Muscle layer of duodenum (tissue), 2 donors: ENCODE data around the gene C6orf89.

Source experiments
- H3K27ac ChIP-seq: one replicate; pipeline ENCODE4 v1.7.0; 2013; ENCODE audit warnings: mild to moderate bottlenecking, low read length
- H3K27me3 ChIP-seq: one replicate; pipeline ENCODE4 v1.7.0; 2013; ENCODE audit warnings: low read depth, mild to moderate bottlenecking, control low read depth, low read length
- H3K36me3 ChIP-seq, 2 donors: one replicate each; pipeline ENCODE4 v1.7.0; 2013; ENCODE audit warnings: low read length in 2 of 2, control low read depth in 1 of 2, mild to moderate bottlenecking in 1 of 2; ENCODE audit not compliant: insufficient read depth in 2 of 2, control insufficient read depth in 1 of 2
- H3K4me1 ChIP-seq, 2 donors: one replicate each; pipeline ENCODE4 v1.7.0; 2013; ENCODE audit warnings: low read length in 2 of 2, mild to moderate bottlenecking in 2 of 2, control low read depth in 1 of 2, moderate library complexity in 1 of 2; ENCODE audit not compliant: insufficient read depth in 2 of 2, control insufficient read depth in 1 of 2
- H3K4me3 ChIP-seq, 2 donors: one replicate each; pipeline ENCODE4 v1.7.0; 2013; ENCODE audit warnings: low read length in 2 of 2, low read depth in 1 of 2, mild to moderate bottlenecking in 1 of 2
- H3K9me3 ChIP-seq, 2 donors: one replicate each; pipeline ENCODE4 v1.7.0; 2013; ENCODE audit warnings: low read length in 2 of 2, control low read depth in 1 of 2, mild to moderate bottlenecking in 1 of 2; ENCODE audit not compliant: control insufficient read depth in 1 of 2
- donor health status: healthy.

Gene C6orf89

DNA sequence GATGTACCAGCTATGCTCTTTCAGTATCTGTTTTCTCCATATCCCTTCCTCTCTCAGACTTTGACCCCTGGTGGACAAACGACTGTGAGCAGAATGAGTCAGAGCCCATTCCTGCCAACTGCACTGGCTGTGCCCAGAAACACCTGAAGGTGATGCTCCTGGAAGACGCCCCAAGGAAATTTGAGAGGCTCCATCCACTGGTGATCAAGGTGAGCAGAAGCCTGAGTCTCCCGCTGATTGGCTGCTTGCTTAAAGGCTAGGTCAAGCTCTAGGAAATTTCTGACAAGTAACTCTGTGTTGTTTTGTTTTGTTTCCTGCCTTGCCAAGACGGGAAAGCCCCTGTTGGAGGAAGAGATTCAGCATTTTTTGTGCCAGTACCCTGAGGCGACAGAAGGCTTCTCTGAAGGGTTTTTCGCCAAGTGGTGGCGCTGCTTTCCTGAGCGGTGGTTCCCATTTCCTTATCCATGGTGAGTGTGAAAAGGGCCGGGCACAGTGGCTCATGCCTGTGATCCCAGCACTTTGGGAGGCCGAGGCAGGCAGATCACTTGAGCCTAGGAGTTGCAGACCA is 28.6 kb downstream of the C6orf89 start:
- Histone ChIP-seq H3K27ac (no peak overlapping the region), H3K9me3 (no peaks in the 10 kb centered on the region), H3K4me3 (no peak overlapping the region), H3K4me1 (peaks cover 7 to 24% of the 10 kb centered on the region in 2 donors), H3K27me3 (no peaks in the 10 kb centered on the region), H3K36me3 (peaks cover 25 to 58% of the 10 kb centered on the region in 2 donors)

DNA sequence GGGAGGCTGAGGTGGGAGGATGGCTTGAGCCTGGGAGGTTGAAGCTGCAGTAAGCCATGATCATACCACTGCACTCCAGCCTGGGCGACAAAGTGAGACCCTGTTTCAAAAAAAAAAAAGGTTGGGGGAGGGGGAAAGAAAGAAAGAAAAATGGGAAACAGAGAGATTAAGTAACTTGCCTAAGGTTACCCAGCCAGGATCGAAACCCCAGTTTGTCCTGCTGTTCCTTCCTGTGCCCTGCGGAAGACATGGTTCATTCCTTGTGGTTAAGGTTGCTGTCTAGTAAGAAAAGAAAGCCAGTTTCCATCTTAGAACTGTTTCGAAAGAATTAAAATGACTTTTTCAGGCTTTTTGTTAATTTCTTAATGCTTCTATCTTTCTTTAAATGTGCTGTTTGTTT is 29.8 kb downstream of the C6orf89 start:
- H3K9me3 ChIP-seq: no peaks in the 10 kb centered on the region
- no peak overlapping the region for H3K27ac ChIP-seq
- peaks cover 7 to 30% of the 10 kb centered on the region in 2 donors for H3K4me1 ChIP-seq
- H3K4me3 ChIP-seq: no peak overlapping the region
- H3K36me3 ChIP-seq: peaks cover 36 to 68% of the 10 kb centered on the region in 2 donors
- no peaks in the 10 kb centered on the region for H3K27me3 ChIP-seq

GRCh38 chr6:36916126-36916525 is 30.4 kb downstream of the C6orf89 start:
- H3K9me3 ChIP-seq: no peaks in the 10 kb centered on the region
- no peak overlapping the region for H3K27ac ChIP-seq
- peaks cover 38 to 68% of the 10 kb centered on the region in 2 donors for H3K36me3 ChIP-seq
- H3K4me1 ChIP-seq: peaks cover 7 to 30% of the 10 kb centered on the region in 2 donors
- no peak overlapping the region for H3K4me3 ChIP-seq
- no peaks in the 10 kb centered on the region for H3K27me3 ChIP-seq

DNA sequence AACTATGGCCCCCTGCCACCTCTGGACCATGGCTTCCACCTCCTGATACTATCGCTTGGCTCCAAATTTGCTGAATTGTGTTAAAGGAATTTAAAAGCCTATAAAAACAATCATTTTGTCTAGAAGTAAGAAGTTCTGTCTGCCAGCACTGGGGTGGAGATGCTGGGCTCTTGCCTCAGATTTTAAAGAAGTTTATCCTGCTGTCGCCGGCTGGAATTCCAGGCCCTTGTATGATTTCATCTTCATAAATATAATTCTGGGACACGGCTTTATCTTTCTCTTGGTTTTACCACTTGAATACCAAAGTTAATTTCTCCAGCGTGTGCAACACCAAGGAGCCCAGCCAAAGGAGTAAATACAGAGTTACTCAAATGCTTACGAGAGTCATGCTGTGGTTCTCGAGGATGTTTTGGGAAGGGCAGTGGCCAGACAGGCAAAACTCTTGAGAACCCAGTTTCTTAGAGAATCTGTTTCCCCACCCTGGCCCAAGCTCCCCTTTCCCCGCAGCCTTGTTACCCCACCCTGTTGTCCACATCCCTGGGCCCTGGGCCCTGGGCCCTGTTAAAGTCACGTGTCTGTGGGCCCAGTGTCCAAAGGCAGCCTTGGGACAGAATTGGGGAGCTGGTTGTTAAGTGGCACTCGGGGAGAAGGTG is 31.9 kb downstream of the C6orf89 start:
- Histone ChIP-seq H3K27ac (peak overlapping the region; percentile 56), H3K36me3 (peaks cover 38 to 56% of the 10 kb centered on the region in 2 donors), H3K4me1 (peaks cover 7 to 30% of the 10 kb centered on the region in 2 donors), H3K27me3 (no peaks in the 10 kb centered on the region), H3K9me3 (no peaks in the 10 kb centered on the region), H3K4me3 (peak overlapping the region in 1 of 2 donors; percentile 16)

GRCh38 chr6:36920049-36920448 is 34.3 kb downstream of the C6orf89 start:
- peaks cover 7 to 35% of the 10 kb centered on the region in 2 donors for H3K4me1 ChIP-seq
- H3K4me3 ChIP-seq: no peak overlapping the region
- H3K9me3 ChIP-seq: no peaks in the 10 kb centered on the region
- peaks cover 48 to 58% of the 10 kb centered on the region in 2 donors for H3K36me3 ChIP-seq
- H3K27me3 ChIP-seq: no peaks in the 10 kb centered on the region
- H3K27ac ChIP-seq: no peak overlapping the region

DNA sequence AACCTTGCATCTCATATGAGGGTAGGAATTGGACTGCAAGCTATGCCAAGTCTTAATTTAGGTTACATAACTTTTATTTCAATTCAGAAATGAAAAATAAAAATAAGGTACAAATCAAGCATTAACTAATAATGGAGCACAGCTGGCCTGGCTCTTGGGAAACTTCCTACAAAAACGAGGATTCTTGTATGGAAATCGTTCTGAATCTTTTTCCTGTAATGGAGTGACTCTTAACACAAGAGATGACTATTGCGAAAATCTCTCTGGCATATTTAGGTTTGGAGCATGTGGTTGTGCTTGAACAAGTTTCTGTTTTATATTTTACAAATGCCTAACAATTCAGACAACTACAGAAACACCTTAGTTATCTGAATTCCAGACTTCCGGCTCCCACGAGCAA is 34.8 kb downstream of the C6orf89 start:
- Histone ChIP-seq H3K27me3 (no peaks in the 10 kb centered on the region), H3K4me3 (no peak overlapping the region), H3K27ac (peak overlapping the region; percentile 58), H3K9me3 (no peaks in the 10 kb centered on the region), H3K36me3 (peaks cover 48 to 56% of the 10 kb centered on the region in 2 donors), H3K4me1 (peaks cover 7 to 35% of the 10 kb centered on the region in 2 donors)

DNA sequence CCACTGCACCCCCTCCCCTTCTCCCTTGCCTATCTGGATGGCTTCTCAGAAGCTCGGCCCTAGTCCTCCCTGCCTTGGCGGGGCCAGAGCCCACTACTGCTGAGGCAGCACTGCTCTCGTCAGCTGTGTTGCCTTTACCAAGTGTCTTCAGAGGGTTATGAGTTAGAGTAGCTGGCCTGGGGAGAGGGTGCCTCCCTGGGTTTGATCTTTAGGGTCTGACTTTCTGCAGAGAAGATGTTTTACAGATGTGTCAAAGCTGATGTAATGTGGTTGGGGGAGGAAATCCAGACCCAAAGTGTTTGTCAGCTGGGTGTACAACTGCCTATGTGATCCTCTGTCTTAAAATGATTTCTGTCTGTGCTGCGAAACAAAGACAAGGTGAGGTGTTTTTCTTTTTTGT is 38.4 kb downstream of the C6orf89 start:
- peaks cover 33 to 35% of the 10 kb centered on the region in 2 donors for H3K36me3 ChIP-seq
- H3K27ac ChIP-seq: no peak overlapping the region
- H3K9me3 ChIP-seq: no peaks in the 10 kb centered on the region
- H3K27me3 ChIP-seq: no peaks in the 10 kb centered on the region
- H3K4me1 ChIP-seq: peaks cover 0 to 37% of the 10 kb centered on the region in 2 donors
- H3K4me3 ChIP-seq: no peak overlapping the region

DNA sequence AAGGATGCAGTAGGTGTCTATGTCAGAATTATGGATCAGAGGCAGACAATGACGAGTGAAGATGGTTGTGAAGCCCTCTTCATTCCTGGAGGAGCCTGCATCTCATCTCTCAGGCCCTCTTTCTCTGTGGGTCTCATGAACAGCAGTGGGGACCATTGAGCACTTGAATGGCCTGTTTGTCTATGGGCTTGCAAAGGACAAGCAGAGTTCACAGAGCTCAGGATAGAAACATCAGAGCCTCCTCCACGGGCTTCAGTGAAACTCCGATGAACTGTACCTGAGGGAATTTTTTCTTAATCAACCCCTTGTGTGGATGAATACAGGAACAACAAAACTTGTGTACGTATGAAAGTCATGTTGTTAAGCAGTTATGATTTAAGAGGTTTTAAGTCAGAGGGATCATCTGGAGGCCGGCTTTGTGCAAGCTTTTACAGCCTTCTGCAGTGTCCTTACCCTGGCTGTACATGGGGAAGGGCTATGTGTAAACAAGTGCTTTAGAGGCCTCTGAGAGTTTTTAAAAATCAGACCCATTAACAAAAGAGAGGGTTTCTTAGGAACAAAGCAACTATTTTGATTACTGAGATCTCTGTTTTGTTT is 39.1 kb downstream of the C6orf89 start:
- Histone ChIP-seq H3K27me3 (no peaks in the 10 kb centered on the region), H3K4me1 (peaks cover 0 to 31% of the 10 kb centered on the region in 2 donors), H3K36me3 (peaks cover 26 to 28% of the 10 kb centered on the region in 2 donors), H3K9me3 (no peaks in the 10 kb centered on the region), H3K27ac (no peak overlapping the region), H3K4me3 (no peak overlapping the region)

- Histone ChIP-seq H3K27ac (no peak overlapping the region), H3K4me1 (peaks cover 0 to 30% of the 10 kb centered on the region in 2 donors), H3K27me3 (no peaks in the 10 kb centered on the region), H3K36me3 (peaks cover 21 to 23% of the 10 kb centered on the region in 2 donors), H3K4me3 (no peak overlapping the region), H3K9me3 (no peaks in the 10 kb centered on the region)
These were observed 40.1 kb downstream of the C6orf89 start for GRCh38 chr6:36925809-36926208.

DNA sequence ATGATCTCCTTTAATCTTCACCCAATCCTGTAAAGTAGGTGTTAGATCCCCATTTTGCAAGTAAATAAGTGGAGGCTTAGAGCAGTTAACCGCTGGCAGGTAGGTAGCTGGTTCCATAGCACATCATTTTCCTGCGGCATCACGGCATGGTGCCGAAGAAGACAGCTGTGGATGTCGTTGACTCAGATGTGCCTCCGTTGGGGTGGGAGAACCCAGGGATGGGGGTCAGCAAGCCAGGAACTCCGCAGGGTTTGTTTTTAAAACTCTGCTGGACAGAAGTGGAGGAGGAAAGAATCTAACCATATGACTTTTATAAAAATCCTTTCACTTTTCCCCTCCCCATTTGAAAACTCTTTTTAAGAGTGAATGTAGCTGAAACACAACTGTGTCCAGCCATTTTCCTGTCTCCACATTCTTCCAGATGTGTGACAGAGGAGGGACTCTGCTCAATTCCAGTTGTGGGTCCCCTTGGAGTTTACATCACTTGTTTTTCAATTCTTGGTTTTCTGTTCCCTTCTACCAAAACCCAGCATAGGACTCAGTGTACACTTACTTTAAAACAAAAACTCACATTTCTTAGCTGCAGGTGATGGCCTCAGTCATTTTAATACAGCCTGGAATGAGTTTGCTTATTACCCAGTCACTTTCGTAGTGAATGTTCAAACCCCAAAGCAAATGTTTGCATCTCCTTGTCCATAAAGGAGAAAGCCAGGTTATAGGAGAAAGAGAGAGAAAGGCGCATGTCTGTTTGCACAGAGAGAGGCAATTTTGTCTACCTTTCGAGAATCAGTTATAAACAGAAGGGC is 41.2 kb downstream of the C6orf89 start:
- Histone ChIP-seq H3K36me3 (peaks cover 18 to 21% of the 10 kb centered on the region in 2 donors), H3K27ac (no peak overlapping the region), H3K4me3 (no peak overlapping the region), H3K27me3 (no peaks in the 10 kb centered on the region), H3K9me3 (no peaks in the 10 kb centered on the region), H3K4me1 (peaks cover 0 to 30% of the 10 kb centered on the region in 2 donors)
